Activated CD4-positive, alpha-beta T cell treated with anti-CD3 and anti-CD28 coated beads, Interleukin-2, amount 10 ng/mL, durations not matched to agents 7 days and 5 days (primary cell): ENCODE measurements around the gene USE1. TPM values are rescaled to one million over a fixed set of nuclear protein-coding genes. Genes with fewer than 3 reads are reported as not detected.
A peak's percentile ranks its signal among the peaks of the same experiment; 100 is the strongest.

Experiments used
- CTCF ChIA-PET: fragments of 350-600 bp; sonication (Branson Sonifier 250); formaldehyde crosslinking; loops from one replicate; lab custom pipeline; 2021; ENCODE audit warnings: antibody characterized with exemption; lab: Charles Lee
- POLR2A ChIA-PET: fragments of 350-600 bp; sonication (Branson Sonifier 250); formaldehyde crosslinking; loops from one replicate; lab custom pipeline; 2021; ENCODE audit warnings: antibody characterized with exemption; lab: Charles Lee
- DNase-seq: peaks from one replicate; pipeline ENCODE4 v3.0.0-alpha.2; 2020
- H3K27ac Mint-ChIP-seq: one replicate; pipeline ENCODE4 v1.8.0; 2021; ENCODE audit warnings: mild to moderate bottlenecking, moderate library complexity, mixed read lengths
- H3K27me3 Mint-ChIP-seq: one replicate; pipeline ENCODE4 v1.8.0; 2021; ENCODE audit warnings: mixed read lengths
- H3K36me3 Mint-ChIP-seq: one replicate; pipeline ENCODE4 v1.8.0; 2021; ENCODE audit warnings: low read depth, mixed read lengths
- H3K4me1 Mint-ChIP-seq: one replicate; pipeline ENCODE4 v1.8.0; 2021; ENCODE audit warnings: mixed read lengths
- H3K4me3 Mint-ChIP-seq: one replicate; pipeline ENCODE4 v1.8.0; 2021; ENCODE audit warnings: mild to moderate bottlenecking, moderate library complexity, mixed read lengths
- H3K9me3 Mint-ChIP-seq: one replicate; pipeline ENCODE4 v1.8.0; 2021; ENCODE audit warnings: mixed read lengths
- total RNA-seq, 2 experiments: library from RNA; stranded (reverse); gene quantifications; one replicate each; pipeline ENCODE4 v1.2.3, GENCODE V29; 2021

USE1 gene
- total RNA-seq, 2 experiments from 2014 or later, result 23.3 to 24.7 TPM

GRCh38 chr19:17243211-17243829 lies 28.2 kb downstream of the USE1 start:
- Mint-ChIP-seq H3K36me3 (no peaks in the 10 kb centered on the region), H3K27me3 (peaks cover 21% of the 10 kb centered on the region), H3K27ac (no peak overlapping the region), H3K4me1 (peaks cover 7% of the 10 kb centered on the region), H3K9me3 (no peaks in the 10 kb centered on the region), H3K4me3 (no peak overlapping the region)
- CTCF ChIA-PET, result interaction anchor here (0.6 to 3.3 kb wide), 5 partner anchors 11 to 1475 kb away, joined by 3 to 17 read pairs (median 4); partner anchors contain the start of gene BABAM1
- no peak for DNase-seq
- POLR2A ChIA-PET, result no interaction called here

- ChIA-PET CTCF (interaction anchor here (0.6 to 3.3 kb wide), 3 partner anchors 15 to 1474 kb away, joined by 4 to 17 read pairs (median 7); partner anchors contain the start of gene BABAM1), POLR2A (no interaction called here)
- peaks cover 7% of the 10 kb centered on the region for H3K4me1 Mint-ChIP-seq
- DNase-seq, result no peak
- H3K4me3 Mint-ChIP-seq, result peak overlapping the region; percentile 48
- no peaks in the 10 kb centered on the region for H3K9me3 Mint-ChIP-seq
- H3K36me3 Mint-ChIP-seq, result no peaks in the 10 kb centered on the region
- peak overlapping the region; percentile 25 for H3K27ac Mint-ChIP-seq
- peaks cover 21% of the 10 kb centered on the region for H3K27me3 Mint-ChIP-seq
These were observed 28.9 kb downstream of the USE1 start for GRCh38 chr19:17243830-17244617.

GRCh38 chr19:17244618-17245534 lies 29.7 kb downstream of the USE1 start:
- DNase-seq, result no peak
- Mint-ChIP-seq H3K27me3 (peaks cover 21% of the 10 kb centered on the region), H3K4me1 (peaks cover 7% of the 10 kb centered on the region), H3K4me3 (peak overlapping the region; percentile 48), H3K36me3 (no peaks in the 10 kb centered on the region), H3K9me3 (no peaks in the 10 kb centered on the region), H3K27ac (peak overlapping the region; percentile 25)
- CTCF ChIA-PET, result interaction anchor here (3.3 kb wide), 1 partner anchor 14 kb away, joined by 17 read pairs; no protein-coding TSS in a partner anchor
- POLR2A ChIA-PET, result no interaction called here

- Mint-ChIP-seq H3K4me1 (peaks cover 7% of the 10 kb centered on the region), H3K4me3 (peak within 1 kb of the TSS; percentile 75)
- POLR2A ChIA-PET, result no interaction called here
These were observed 30.4 kb downstream of the USE1 start, which contains the start of gene NR2F6 for GRCh38 chr19:17245535-17245984. Gene NR2F6, minus strand, starts transcription at chr19:17245919. Its CDS starts 699 bp downstream, at chr19:17245220.

GRCh38 chr19:17246681-17247425 lies 31.7 kb downstream of the USE1 start:
- POLR2A ChIA-PET, result no interaction called here
- Mint-ChIP-seq H3K4me3 (peak overlapping the region; percentile 75), H3K4me1 (peaks cover 7% of the 10 kb centered on the region), H3K9me3 (no peaks in the 10 kb centered on the region), H3K27me3 (peaks cover 21% of the 10 kb centered on the region), H3K36me3 (no peaks in the 10 kb centered on the region), H3K27ac (no peak overlapping the region)
- no peak for DNase-seq
- CTCF ChIA-PET, result no interaction called here

More at GRCh38 chr19:17245535-17245984, 30.4 kb downstream of the USE1 start, which contains the start of gene NR2F6:
- peak; percentile 46 for DNase-seq
- H3K9me3 Mint-ChIP-seq, result no peaks in the 10 kb centered on the region
- CTCF ChIA-PET, result no interaction called here
- no peaks in the 10 kb centered on the region for H3K36me3 Mint-ChIP-seq
- H3K27me3 Mint-ChIP-seq, result peaks cover 21% of the 10 kb centered on the region
- peak within 1 kb of the TSS; percentile 73 for H3K27ac Mint-ChIP-seq

- no peaks in the 10 kb centered on the region for H3K9me3 Mint-ChIP-seq
- H3K4me3 Mint-ChIP-seq, result no peak overlapping the region
- H3K4me1 Mint-ChIP-seq, result peaks cover 7% of the 10 kb centered on the region
- H3K36me3 Mint-ChIP-seq, result no peaks in the 10 kb centered on the region
- POLR2A ChIA-PET, result no interaction called here
- no peak for DNase-seq
- peaks cover 19% of the 10 kb centered on the region for H3K27me3 Mint-ChIP-seq
- H3K27ac Mint-ChIP-seq, result no peak overlapping the region
- CTCF ChIA-PET, result interaction anchor here (1.5 to 2.6 kb wide), 3 partner anchors 10 to 13 kb away, joined by 3 to 16 read pairs (median 6); no protein-coding TSS in a partner anchor
These were observed 33.0 kb downstream of the USE1 start for GRCh38 chr19:17248011-17248776.

GRCh38 chr19:17249887-17250548 lies 34.9 kb downstream of the USE1 start:
- ChIA-PET POLR2A (no interaction called here), CTCF (interaction anchor here (1.1 to 2.6 kb wide), 6 partner anchors 8 to 15 kb away, joined by 3 to 16 read pairs (median 4); partner anchors contain the start of gene USHBP1)
- Mint-ChIP-seq H3K36me3 (no peaks in the 10 kb centered on the region), H3K27ac (no peak overlapping the region), H3K4me1 (peaks cover 7% of the 10 kb centered on the region), H3K9me3 (no peaks in the 10 kb centered on the region), H3K27me3 (peaks cover 11% of the 10 kb centered on the region), H3K4me3 (no peak overlapping the region)
- DNase-seq, result no peak

- Mint-ChIP-seq H3K27me3 (no peaks in the 10 kb centered on the region), H3K27ac (no peak overlapping the region), H3K4me3 (no peak overlapping the region), H3K36me3 (no peaks in the 10 kb centered on the region), H3K9me3 (no peaks in the 10 kb centered on the region), H3K4me1 (no peaks in the 10 kb centered on the region)
- ChIA-PET POLR2A (interaction anchor here (0.6 kb wide), 2 partner anchors 9 to 15 kb away, joined by 3 to 4 read pairs; no protein-coding TSS in a partner anchor), CTCF (interaction anchor here (0.7 to 1.6 kb wide), 4 partner anchors 9 to 17 kb away, joined by 3 to 7 read pairs (median 4); partner anchors contain the start of gene USHBP1)
- no peak for DNase-seq
These were observed 39.5 kb downstream of the USE1 start for GRCh38 chr19:17254636-17255035.

GRCh38 chr19:17255150-17255621 lies 40.0 kb downstream of the USE1 start:
- Mint-ChIP-seq H3K4me3 (no peak overlapping the region), H3K4me1 (no peaks in the 10 kb centered on the region), H3K36me3 (no peaks in the 10 kb centered on the region), H3K27ac (no peak overlapping the region), H3K9me3 (no peaks in the 10 kb centered on the region), H3K27me3 (no peaks in the 10 kb centered on the region)
- DNase-seq, result no peak
- POLR2A ChIA-PET, result interaction anchor here (0.6 kb wide), 1 partner anchor 14 kb away, joined by 3 read pairs; no protein-coding TSS in a partner anchor
- CTCF ChIA-PET, result interaction anchor here (0.7 to 1.6 kb wide), 4 partner anchors 8 to 18 kb away, joined by 3 to 7 read pairs (median 4); partner anchors contain the start of gene USHBP1

- no peaks in the 10 kb centered on the region for H3K27me3 Mint-ChIP-seq
- DNase-seq, result no peak
- H3K4me1 Mint-ChIP-seq, result peaks cover 5% of the 10 kb centered on the region
- no peaks in the 10 kb centered on the region for H3K36me3 Mint-ChIP-seq
- CTCF ChIA-PET, result interaction anchor here (0.6 to 1.6 kb wide), 2 partner anchors 9 to 201 kb away, joined by 4 to 7 read pairs; partner anchors contain the start of gene USHBP1
- no peak overlapping the region for H3K4me3 Mint-ChIP-seq
- POLR2A ChIA-PET, result no interaction called here
- no peak overlapping the region for H3K27ac Mint-ChIP-seq
- H3K9me3 Mint-ChIP-seq, result no peaks in the 10 kb centered on the region
These were observed 41.0 kb downstream of the USE1 start for GRCh38 chr19:17256130-17256529.
